Tibial nerve (tissue), 3 donors: ENCODE data around the gene CEP295NL.

Experiments
- CTCF ChIP-seq, 5 experiments: fragments of 200-600 bp in 3 of 5; fragments of 450-650 bp in 2 of 5; sonication (generic) in 3 of 5; IDR thresholded peaks; one replicate each; pipeline ENCODE4 v1.5.1; 2016 to 2019; ENCODE audit warnings: antibody characterized with exemption in 5 of 5, mild to moderate bottlenecking in 3 of 5, moderate library complexity in 2 of 5
- POLR2A ChIP-seq, 2 donors: fragments of 450-650 bp; IDR thresholded peaks; one replicate each; pipeline ENCODE4 v1.6.1; 2017; ENCODE audit warnings: antibody characterized with exemption in 2 of 2, mild to moderate bottlenecking in 2 of 2, moderate library complexity in 2 of 2

GRCh38 chr17:78944026-78944425 is 41.0 kb upstream of the CEP295NL start:
- TF ChIP-seq CTCF (IDR thresholded peaks at IDR 0.05) (no peak), POLR2A (IDR thresholded peaks at IDR 0.05) (no peak)
